Vagina (tissue), 2 donors: Measurements from ENCODE around the gene SLC16A11.

Experiments
- CTCF ChIP-seq, 3 experiments: fragments of 450-650 bp in 2 of 3; fragments of 200-600 bp in 1 of 3; sonication (generic) in 1 of 3; IDR thresholded peaks; one replicate each; pipeline ENCODE4 v1.5.1; 2017 to 2019; ENCODE audit warnings: antibody characterized with exemption in 3 of 3, mild to moderate bottlenecking in 2 of 3, moderate library complexity in 2 of 3
- POLR2A ChIP-seq, 2 donors: fragments of 450-650 bp; IDR thresholded peaks; one replicate each; pipeline ENCODE4 v1.6.1; 2017; ENCODE audit warnings: antibody characterized with exemption in 2 of 2, mild to moderate bottlenecking in 2 of 2, moderate library complexity in 2 of 2

GRCh38 chr17:7074931-7075330 is 31.0 kb upstream of the SLC16A11 start:
- TF ChIP-seq CTCF (IDR thresholded peaks at IDR 0.05) (no peak), POLR2A (IDR thresholded peaks at IDR 0.05) (no peak)
